ENCODE measurements around the gene PAK3.

PAK3 gene

GRCh38 chrX:111133389-111133788 lies 37.4 kb downstream of the PAK3 start:
- DNase-seq = no peak

DNA sequence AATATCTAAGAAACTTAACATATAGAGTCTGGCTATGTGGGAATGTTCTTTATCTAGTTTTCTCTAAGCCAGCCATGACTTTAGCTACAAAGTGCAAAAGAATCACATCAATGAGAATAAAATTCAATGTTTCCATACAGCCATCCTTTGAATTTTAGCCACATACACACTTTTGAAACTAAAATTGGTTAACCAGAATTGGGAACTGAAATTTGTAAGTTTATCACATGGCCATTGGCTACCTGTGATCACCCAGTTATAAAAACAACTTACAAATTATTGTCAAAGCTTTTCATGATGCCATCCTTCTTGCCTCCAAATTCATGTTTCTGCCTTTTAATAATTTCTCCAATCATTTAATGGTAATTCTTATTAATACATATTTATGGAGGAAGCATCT lies 49.9 kb downstream of the PAK3 start:
- no peak for DNase-seq

DNA sequence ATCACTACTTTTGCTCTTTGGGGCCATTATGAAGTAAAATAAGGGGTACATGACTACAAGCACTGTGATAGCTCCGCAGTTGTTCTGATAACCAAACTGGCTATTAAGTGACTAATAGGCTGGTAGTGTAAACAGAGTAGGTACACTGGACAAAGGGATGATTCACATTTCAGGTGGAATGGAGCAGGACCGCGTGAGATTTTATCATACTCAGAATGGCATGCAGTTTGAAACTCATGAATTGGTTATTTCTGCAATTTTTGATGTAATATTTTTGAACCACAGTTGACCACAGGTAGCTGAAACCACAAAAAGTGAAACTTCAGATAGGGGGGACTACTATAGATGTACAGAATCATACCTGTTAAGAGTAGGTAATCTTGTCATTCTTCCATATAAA lies 55.8 kb downstream of the PAK3 start:
- DNase-seq = no peak

- DNase-seq = no peak
These were observed 63.2 kb downstream of the PAK3 start for GRCh38 chrX:111159232-111159631.

DNA sequence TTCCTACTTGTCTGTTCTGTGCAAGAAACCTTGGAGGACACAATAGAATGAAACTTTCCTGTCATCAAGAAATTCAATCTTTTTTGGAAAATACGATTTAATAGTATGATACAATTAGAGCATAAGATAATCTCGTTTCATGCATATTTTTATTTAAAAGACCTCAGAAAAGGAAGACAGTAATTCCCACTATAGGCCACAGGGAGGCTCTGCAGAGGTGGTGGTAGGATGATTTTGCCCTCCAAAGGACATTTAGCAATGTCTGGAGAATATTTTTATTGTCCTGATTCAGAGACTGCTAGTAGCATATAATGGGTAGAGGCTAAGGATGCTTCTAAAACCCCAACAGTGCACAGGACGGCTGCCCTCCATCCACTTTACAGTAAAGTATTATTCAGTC lies 68.7 kb downstream of the PAK3 start:
- no peak for DNase-seq

DNA sequence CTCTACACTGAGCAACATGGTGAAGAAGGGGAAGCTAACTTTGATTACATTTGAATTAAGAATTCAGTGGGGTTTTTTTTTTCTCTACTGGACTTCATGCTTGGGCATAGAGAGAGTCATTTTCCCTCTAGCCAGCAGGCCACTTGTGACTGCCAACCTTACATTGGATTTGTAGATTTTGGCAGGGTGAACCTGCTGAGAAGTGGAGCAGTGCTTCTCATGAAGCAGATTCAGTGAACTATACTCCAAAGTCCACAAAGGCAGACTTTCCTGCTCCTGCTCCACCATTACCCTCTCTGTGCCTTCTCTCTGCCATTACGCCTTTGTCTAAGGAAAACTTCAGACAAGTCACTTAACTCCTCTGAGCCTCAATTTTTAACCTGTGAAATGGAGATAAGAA lies 69.9 kb downstream of the PAK3 start:
- no peak for DNase-seq

GRCh38 chrX:111167334-111167733 lies 71.3 kb downstream of the PAK3 start:
- no peak for DNase-seq

DNA sequence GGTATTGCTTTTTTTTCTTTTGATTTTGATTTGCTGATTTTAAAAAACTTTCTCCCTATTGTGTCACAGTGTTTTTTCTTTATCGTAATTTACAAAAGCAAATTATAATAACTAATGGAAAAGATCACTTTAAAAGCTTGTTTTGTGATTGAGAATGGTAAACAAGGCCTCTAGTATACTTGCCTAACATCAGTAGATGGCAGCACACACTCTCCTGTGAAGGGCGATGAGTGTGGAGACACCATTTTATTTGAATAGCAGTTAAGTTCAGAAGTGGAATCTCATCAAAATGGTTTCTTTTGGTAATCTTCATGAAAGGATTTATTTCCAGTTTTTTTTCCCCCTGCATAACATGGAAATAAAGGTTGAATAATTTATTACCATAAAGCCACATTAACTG lies 72.3 kb downstream of the PAK3 start:
- no peak for DNase-seq

- no peak for DNase-seq
These were observed 73.2 kb downstream of the PAK3 start for GRCh38 chrX:111169141-111169540.

DNA sequence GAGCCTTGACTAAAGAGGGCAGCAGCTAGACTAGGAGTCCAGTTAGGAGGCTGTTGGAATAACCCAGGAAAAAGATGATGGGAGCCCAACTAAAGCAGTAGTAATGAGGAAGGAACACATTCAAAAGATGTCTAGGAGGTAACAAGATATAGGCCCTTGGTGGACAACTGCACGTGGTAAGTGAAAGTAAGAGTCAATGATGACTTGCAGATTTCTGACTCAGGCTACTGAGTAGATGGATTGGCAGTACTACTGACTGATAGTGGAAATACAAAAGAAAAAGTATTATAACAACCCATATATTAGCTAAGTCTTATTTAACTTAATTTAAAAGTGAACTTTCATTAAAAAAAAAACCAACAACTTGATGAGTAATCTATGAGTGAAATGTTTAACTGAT lies 74.0 kb downstream of the PAK3 start:
- no peak for DNase-seq

DNA sequence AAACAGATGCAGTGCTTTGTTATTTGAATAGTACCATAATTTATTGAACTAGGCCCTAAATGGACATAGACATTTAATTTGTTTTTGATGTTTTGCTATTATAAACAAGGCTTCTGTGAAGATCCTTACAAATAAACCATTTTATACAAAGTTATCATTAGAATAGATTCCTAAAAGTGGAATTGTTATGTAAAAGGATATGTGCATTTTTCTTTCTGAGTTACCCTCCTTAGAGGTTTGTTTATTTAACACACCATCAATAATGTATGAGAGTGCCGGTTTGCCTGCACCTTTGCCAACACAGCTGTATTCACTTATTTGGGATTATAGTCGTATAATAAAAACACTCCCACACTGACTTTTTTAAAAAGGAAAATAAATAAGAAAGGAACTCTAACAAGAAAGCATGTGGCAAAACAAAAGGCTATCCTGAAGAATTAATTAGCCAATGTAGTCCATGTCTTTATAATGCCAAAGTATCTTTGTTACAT lies 84.8 kb downstream of the PAK3 start:
- no peak for DNase-seq

DNA sequence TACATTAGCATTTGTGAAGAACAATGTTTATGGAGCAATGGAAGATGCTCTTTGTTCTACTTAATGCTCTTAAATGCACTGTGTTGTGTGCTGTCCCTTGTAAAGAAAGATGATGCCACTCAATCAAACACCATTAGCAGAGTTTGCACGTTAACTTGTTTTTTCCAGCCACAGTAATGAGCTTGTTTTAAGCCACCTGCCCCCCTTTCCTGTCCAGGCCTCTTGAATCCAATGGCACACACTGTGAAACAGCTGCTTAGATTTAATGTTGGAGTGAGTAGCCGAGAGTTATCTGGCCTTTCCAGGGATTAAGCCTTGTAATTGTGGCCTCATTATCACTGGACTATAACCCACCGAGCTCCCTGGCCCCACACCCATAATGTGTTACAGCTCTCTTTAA lies 86.0 kb downstream of the PAK3 start:
- DNase-seq = peak; percentile 47

DNA sequence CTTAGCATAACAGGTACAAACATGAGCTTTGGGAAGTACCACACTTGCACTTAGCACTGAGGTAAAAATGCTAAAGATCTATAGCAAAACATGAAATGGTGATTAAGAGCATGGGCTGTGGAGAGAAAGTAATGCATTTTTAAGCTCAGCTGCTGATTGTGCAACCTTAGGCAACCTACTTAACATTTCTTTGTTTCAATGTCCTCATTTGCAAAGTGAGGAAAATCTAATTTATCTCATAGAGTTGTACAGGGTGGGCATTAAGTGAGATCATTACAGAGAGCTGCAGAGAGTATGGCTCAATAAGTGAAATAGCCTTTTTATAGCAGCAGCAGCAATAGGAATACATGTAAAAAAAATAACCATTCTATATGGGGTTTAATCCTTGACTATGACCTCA lies 87.0 kb downstream of the PAK3 start:
- no peak for DNase-seq

DNA sequence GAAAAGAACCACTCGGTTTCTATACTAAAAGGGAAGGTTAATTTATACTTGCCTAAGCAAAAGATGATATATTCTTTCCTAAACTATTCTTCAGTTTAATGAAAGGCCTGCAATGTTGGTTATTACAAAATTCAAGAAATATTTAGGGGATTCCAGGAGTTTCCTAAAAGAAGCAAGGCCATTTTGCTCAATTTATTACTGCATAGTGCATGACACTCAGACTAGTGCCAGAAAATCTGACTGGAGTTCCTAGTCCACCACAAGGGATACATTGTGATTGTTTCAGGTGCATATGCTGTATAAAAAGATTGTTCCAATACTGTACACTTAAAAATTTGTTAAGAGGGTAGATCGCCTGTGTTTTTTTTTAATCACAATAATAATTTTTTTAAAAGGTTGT lies 95.6 kb downstream of the PAK3 start:
- DNase-seq = no peak

DNA sequence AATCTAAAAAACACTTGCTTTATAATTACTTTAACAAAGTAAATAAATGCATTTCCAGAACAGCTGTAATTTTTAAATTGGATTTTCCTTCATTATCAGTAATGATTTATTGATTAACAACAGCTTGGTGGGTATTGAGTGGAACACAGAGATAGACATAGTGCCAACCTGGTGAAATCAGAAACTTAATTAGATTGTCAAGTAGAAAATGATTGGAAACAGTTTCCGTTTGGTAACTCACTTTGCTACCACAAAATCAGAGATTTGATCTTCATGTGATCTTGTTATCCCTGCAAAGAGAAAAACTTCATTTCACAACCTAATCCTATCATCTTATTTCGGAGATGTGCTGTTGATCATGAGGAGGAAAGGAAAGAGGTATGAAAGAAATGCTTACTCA lies 103.5 kb downstream of the PAK3 start:
- no peak for DNase-seq

DNA sequence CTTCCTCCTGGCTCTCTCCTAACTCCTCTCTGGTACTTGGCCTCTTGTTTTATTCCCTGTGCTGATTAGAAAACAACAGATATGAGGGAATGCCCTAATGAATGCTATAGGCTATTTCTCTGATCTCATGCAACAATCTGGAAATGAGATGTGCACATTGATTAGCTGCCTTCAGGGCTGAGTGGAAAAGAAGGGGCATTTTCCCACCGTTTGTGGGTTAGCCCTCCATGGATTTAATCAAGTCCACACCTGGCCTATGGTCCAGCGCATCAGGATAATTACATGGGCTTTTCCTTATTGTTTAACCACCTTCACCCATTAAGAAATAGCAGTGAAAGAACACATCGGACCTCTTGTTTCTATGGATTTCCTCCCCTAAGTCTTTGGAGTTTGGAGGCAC lies 104.3 kb downstream of the PAK3 start:
- DNase-seq = no peak

DNA sequence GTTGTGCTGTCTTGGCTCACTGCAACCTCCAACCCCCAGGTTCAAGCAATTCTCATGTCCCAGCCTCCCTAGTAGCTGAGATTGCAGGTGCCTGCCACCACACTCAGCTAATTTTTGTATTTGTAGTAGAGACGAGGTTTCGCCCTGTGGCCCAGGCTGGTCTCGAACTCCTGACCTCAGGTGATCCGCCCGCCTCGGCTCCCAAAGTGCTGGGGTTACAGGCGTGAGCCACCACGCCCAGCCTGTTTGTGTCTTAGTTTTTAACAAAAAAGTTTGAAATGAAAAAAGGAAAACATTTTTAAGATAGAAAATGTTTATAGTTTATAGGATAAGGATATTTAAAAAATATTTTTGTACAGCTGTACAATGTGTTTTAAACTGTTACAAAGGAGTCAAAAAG lies 111.9 kb downstream of the PAK3 start:
- no peak for DNase-seq

GRCh38 chrX:111216293-111216801 lies 120.4 kb downstream of the PAK3 start:
- DNase-seq = no peak

DNA sequence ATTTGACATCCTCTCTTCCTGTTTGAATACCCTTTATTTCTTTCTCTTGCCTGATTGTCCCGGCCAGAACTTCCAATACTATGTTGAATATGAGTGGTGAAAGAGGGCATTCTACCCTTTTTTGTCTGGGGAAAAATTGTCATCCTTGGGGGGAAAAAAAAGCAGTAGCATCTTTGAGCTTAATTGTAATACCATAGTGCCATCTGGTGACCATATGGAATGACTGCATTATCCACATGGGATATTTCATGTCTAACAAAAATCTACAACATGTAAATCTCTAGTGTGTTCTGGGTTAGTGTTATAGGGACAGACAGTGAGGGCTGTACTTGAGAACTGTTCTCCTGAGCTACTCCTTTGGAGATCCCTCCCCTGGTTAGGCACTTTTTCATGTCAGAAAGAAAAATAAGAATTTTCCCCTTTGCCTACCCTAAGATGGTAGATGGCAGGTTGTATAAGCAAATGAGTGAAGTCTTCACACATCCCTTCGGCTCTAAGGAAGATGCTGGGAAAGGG lies 148.3 kb downstream of the PAK3 start:
- DNase-seq = no peak

- DNase-seq = no peak
These were observed 159.1 kb downstream of the PAK3 start for GRCh38 chrX:111254896-111255693.

GRCh38 chrX:111257733-111258132 lies 161.7 kb downstream of the PAK3 start:
- DNase-seq = no peak

GRCh38 chrX:111259559-111259958 lies 163.6 kb downstream of the PAK3 start:
- no peak for DNase-seq

DNA sequence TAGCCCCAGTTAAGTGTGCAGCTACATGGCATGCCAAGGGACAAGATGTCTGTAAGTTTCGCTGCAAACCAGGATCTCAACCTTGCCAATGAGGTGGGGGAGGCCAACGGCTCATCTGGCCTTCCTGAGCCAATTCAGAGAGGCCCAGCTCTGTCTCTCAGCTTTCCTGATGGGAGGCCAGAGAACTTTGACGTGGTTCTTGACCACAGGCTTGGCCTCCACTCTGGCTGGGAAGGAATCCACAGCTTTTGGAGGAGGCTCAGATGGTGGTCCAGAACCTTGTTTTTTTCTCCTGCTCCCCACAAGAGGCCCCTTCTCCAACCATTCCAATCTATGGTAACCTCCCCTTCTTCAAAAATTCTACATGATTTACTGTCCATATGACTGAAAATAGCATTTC lies 164.5 kb downstream of the PAK3 start:
- no peak for DNase-seq

- DNase-seq = no peak
These were observed 166.1 kb downstream of the PAK3 start for GRCh38 chrX:111262086-111262485.

DNA sequence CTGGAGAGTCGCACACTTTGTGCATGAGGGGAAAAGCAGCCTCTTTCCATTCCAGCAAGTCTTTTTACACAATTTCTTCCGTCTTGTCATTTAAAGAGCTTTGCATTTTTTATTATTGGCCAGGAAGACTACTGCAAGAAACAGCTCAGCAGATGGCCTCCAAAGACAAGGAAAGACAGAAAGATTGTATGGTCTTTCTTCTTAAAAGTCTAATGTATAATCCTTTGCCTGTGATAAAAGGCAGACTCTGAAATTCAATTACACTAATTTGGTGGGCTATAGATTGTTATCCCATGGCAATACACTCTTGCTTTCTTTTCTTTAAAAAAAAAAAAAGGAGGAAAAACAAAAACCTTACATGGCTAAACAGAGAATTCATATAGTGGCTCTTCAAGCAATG lies 168.4 kb downstream of the PAK3 start:
- DNase-seq = no peak
